Vein endothelial cell (primary cell): Measurements from ENCODE around the gene STX17. TPM values are rescaled to one million over a fixed set of nuclear protein-coding genes. Genes with fewer than 3 reads are reported as not detected.

Experiments
- total RNA-seq: library from RNA; depleted of rRNA; stranded (reverse); fragments of >200 nt; gene quantifications from 2 replicates; pipeline ENCODE4 v1.2.3, GENCODE V29; 2012

Gene STX17
- 20.9 and 22.2 TPM in 2 replicates for total RNA-seq

DNA sequence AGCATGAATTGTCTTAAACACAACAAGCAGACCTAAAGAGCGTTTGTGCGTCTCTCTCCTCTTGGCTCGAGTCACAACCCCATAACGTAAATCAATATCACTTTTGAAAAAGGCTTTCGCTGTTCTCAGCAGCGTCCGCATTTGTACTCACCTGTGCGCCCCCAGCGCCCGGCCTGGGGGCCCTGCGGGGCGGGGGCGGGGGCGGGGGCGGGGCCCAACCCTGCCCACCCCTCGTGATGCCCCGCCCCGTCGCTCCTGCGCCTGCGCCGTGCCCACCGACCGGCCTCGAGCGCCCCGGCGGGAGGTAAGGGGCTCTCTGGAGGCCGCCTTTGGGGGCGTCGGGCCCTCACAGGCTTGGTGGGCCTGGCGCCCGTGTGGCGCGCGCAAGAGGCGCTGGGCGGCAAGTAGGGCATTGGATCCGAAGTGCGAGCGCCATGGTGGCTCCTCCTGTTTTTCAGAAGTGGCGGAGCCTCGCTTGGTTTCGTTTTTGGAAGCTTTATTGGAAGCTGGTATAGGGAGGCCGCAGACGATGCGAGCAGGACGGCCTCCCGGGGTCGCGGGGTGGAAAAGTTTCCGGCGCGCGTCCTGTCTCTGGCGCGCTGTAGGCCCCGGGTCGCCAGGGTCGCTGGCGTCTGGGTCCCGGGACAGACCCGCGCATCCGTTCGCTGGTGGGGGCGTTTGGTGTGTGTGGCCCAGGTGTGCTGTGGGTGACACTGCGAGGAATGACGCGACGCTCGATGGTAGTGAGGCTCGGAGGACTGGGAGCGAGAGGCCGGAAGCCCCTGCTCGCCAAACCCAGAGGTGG is at the start of gene STX17:
TSS of gene STX17 (plus strand) at position 252 of the 805 bp plus-strand sequence. CDS start 8,586 bp downstream, outside the sequence.

Other genes with a start within 250 kb of the STX17 start
- gene NR4A3, start 84.8 kb upstream of the STX17 start, total RNA-seq, result under 0.01 and 0.19 TPM in 2 replicates
- 16.0 and 17.3 TPM in 2 replicates for gene ERP44, start 192.3 kb downstream of the STX17 start, total RNA-seq
- gene INVS, start 192.6 kb downstream of the STX17 start, total RNA-seq, result 23.2 and 26.7 TPM in 2 replicates